HCT116 (cell line): ENCODE measurements around the gene SLC4A2. TPM values are rescaled to one million over a fixed set of nuclear protein-coding genes. Genes with fewer than 3 reads are reported as not detected.

Experiments used
- ATAC-seq: fragments of 200-7000 bp; cut with Tn5 transposase; 2 replicates; pipeline ENCODE4 v1.9.1; 2020; ENCODE audit warnings: mild to moderate bottlenecking, moderate library complexity
- BruUV-seq: library from RNA; stranded (reverse); fragments of 400-500 nt; replicated peaks from 2 replicates; lab custom pipeline; 2021; lab: Mats Ljungman, UMichigan
- CTCF ChIA-PET: fragments of 300-600 bp; sonication (Branson Sonifier 250); formaldehyde crosslinking; loops from one replicate; lab custom pipeline; 2021; ENCODE audit warnings: antibody characterized with exemption; lab: Charles Lee
- POLR2A ChIA-PET: fragments of 300-600, 350-600 bp; sonication (Branson Sonifier 250); formaldehyde crosslinking; loops from one replicate; lab custom pipeline; 2021; ENCODE audit warnings: antibody characterized with exemption; lab: Charles Lee
- RAD21 ChIA-PET, 2 experiments: fragments of 300-600 bp; sonication (Branson Sonifier 250); formaldehyde crosslinking; loops; one replicate each; lab custom pipeline; 2023; ENCODE audit warnings: low total read pairs in 2 of 2; ENCODE audit not compliant: uncharacterized antibody in 2 of 2, unreplicated experiment in 2 of 2, low non-redundant PET in 1 of 2; lab: Charles Lee
- DNase-seq: peaks from one replicate; pipeline ENCODE4 v3.0.0-alpha.2; 2010; ENCODE audit warnings: low read depth, low spot score
- H2AFZ ChIP-seq: fragments of 200-600 bp; shearing (Covaris generic), sonication (generic); 2 replicates; pipeline ENCODE4 v1.6.1; 2017; ENCODE audit warnings: low read depth, mixed run types, mixed read lengths, antibody characterized with exemption, low read length; ENCODE audit not compliant: poor library complexity, severe bottlenecking
- H3K27ac ChIP-seq: 2 replicates; pipeline ENCODE4 v1.5.1; 2012; ENCODE audit warnings: low read depth, low read length
- H3K27me3 ChIP-seq: fragments of 200-600 bp; sonication (generic); 2 replicates; pipeline ENCODE4 v1.6.1; 2016; ENCODE audit warnings: mixed run types, low read length, mixed read lengths; ENCODE audit not compliant: insufficient read depth
- H3K36me3 ChIP-seq, 2 experiments: fragments of 200-500 bp in 1 of 2; fragments of 200-600 bp in 1 of 2; sonication (Bioruptor generic) in 1 of 2; sonication (generic) in 1 of 2; 2 replicates each; pipeline versions ENCODE4 v1.5.1 to v1.6.1; 2014 to 2016; ENCODE audit warnings: low read length in 2 of 2, inconsistent platforms in 1 of 2, mixed read lengths in 1 of 2, mixed run types in 1 of 2; ENCODE audit not compliant: insufficient read depth in 2 of 2, control insufficient read depth in 1 of 2
- H3K4me1 ChIP-seq, 2 experiments: fragments of 200-600 bp in 1 of 2; sonication (generic) in 1 of 2; 2 replicates each; pipeline versions ENCODE4 v1.5.1 to v1.6.1; 2012 to 2017; ENCODE audit warnings: low read length in 2 of 2, inconsistent platforms in 1 of 2, mild to moderate bottlenecking in 1 of 2, mixed read lengths in 1 of 2, mixed run types in 1 of 2, moderate library complexity in 1 of 2; ENCODE audit not compliant: insufficient read depth in 2 of 2, control insufficient read depth in 1 of 2
- H3K4me2 ChIP-seq: fragments of 200-600 bp; sonication (generic); 2 replicates; pipeline ENCODE4 v1.6.1; 2017; ENCODE audit warnings: mixed run types, low read length, mixed read lengths
- H3K4me3 ChIP-seq, 2 experiments: fragments of 200-600 bp in 1 of 2; sonication (generic) in 1 of 2; replicated peaks in 1 of 2; 2 replicates each; pipeline ENCODE4 v1.5.1; 2011 to 2016; ENCODE audit warnings: low read length in 2 of 2, control low read depth in 1 of 2, low read depth in 1 of 2, mild to moderate bottlenecking in 1 of 2, mixed read lengths in 1 of 2, mixed run types in 1 of 2
- H3K79me2 ChIP-seq: fragments of 200-600 bp; sonication (generic); 2 replicates; pipeline ENCODE4 v1.6.1; 2017; ENCODE audit warnings: mild to moderate bottlenecking, mixed run types, low read length, moderate library complexity, mixed read lengths; ENCODE audit not compliant: insufficient read depth
- H3K9ac ChIP-seq: fragments of 200-600 bp; sonication (generic); 2 replicates; pipeline ENCODE4 v1.6.1; 2016; ENCODE audit warnings: low read length, mixed read lengths
- H3K9me2 ChIP-seq: fragments of 200-600 bp; sonication (generic), shearing (Covaris generic); 2 replicates; pipeline ENCODE4 v1.6.1; 2017; ENCODE audit warnings: mixed run types, mild to moderate bottlenecking, moderate library complexity; ENCODE audit not compliant: insufficient read depth
- H3K9me3 ChIP-seq, 2 experiments: fragments of 200-500 bp in 1 of 2; fragments of 200-600 bp in 1 of 2; sonication (Bioruptor generic) in 1 of 2; sonication (generic) in 1 of 2; 2 replicates each; pipeline ENCODE4 v1.6.1; 2014 to 2017; ENCODE audit warnings: low read length in 2 of 2, mixed read lengths in 2 of 2, inconsistent platforms in 1 of 2, low read depth in 1 of 2, mild to moderate bottlenecking in 1 of 2, mixed run types in 1 of 2, moderate library complexity in 1 of 2; ENCODE audit not compliant: control insufficient read depth in 1 of 2, insufficient read depth in 1 of 2
- H4K20me1 ChIP-seq: fragments of 200-600 bp; sonication (generic), shearing (Covaris generic); 2 replicates; pipeline ENCODE4 v1.6.1; 2017; ENCODE audit warnings: mixed run types, mild to moderate bottlenecking, moderate library complexity; ENCODE audit not compliant: insufficient read depth
- CBX3 ChIP-seq: IDR thresholded peaks from 2 replicates; pipeline ENCODE4 v1.6.1; 2012; ENCODE audit warnings: low read depth
- CEBPB ChIP-seq: IDR thresholded peaks from 2 replicates; pipeline ENCODE4 v1.6.1; 2012; ENCODE audit warnings: low read depth
- FOSL1 ChIP-seq: IDR thresholded peaks from 2 replicates; pipeline ENCODE4 v1.6.1; 2012; ENCODE audit warnings: low read depth
- MAX ChIP-seq: IDR thresholded peaks from 2 replicates; pipeline ENCODE4 v1.6.1; 2012
- RAD21 ChIP-seq: IDR thresholded peaks from 2 replicates; pipeline ENCODE4 v1.6.1; 2012; ENCODE audit warnings: low read depth, mild to moderate bottlenecking
- SP1 ChIP-seq: IDR thresholded peaks from 2 replicates; pipeline ENCODE4 v1.6.1; 2012; ENCODE audit warnings: low read depth
- SRF ChIP-seq: IDR thresholded peaks from 2 replicates; pipeline ENCODE4 v1.6.1; 2012; ENCODE audit warnings: low read depth
- TCF7L2 ChIP-seq: IDR thresholded peaks from 2 replicates; pipeline ENCODE4 v1.7.0; 2011; ENCODE audit warnings: borderline replicate concordance, inconsistent platforms; ENCODE audit not compliant: insufficient read depth, insufficient read length; ENCODE audit errors: extremely low read depth
- YY1 ChIP-seq: IDR thresholded peaks from 2 replicates; pipeline ENCODE4 v1.6.1; 2011; ENCODE audit warnings: low read length, low read depth, moderate library complexity, mild to moderate bottlenecking; ENCODE audit not compliant: insufficient replicate concordance; ENCODE audit errors: extremely low read depth
- ZBTB33 ChIP-seq: IDR thresholded peaks from 2 replicates; pipeline ENCODE4 v1.6.1; 2011; ENCODE audit warnings: mild to moderate bottlenecking, low read length, moderate library complexity; ENCODE audit not compliant: insufficient replicate concordance; ENCODE audit errors: extremely low read depth
- ZFX ChIP-seq: fragments of 450-650 bp; IDR thresholded peaks from 2 replicates; pipeline ENCODE4 v1.6.1; 2017
- ZNF274 ChIP-seq: fragments of 200-500 bp; sonication (Bioruptor generic); IDR thresholded peaks from 2 replicates; pipeline ENCODE4 v1.6.1; 2014; ENCODE audit warnings: mild to moderate bottlenecking, low read depth, low read length, inconsistent platforms
- intact Hi-C: fragments of 100-400 bp; cut with micrococcal nuclease; formaldehyde crosslinking; loops from 2 replicates; pipeline ENCODE4 v1.10.0; 2022
- total RNA-seq: library from RNA; stranded (reverse); gene quantifications from one replicate; pipeline ENCODE4 v1.2.1, GENCODE V29; 2021; ENCODE audit not compliant: unreplicated experiment

The SLC4A2 gene
- total RNA-seq, 1 experiment from 2014 or later: 240 TPM

GRCh38 chr7:151064454-151064853, 5.1 kb downstream of the SLC4A2 start:
- H2AFZ ChIP-seq: no peak overlapping the region
- peaks cover 79% of the 10 kb centered on the region for H3K79me2 ChIP-seq
- H3K9me2 ChIP-seq: no peaks in the 10 kb centered on the region
- CTCF ChIA-PET: no interaction called here
- POLR2A ChIA-PET: no interaction called here
- intact Hi-C loops: no loop called here
- H3K36me3 ChIP-seq: peaks cover 30 to 34% of the 10 kb centered on the region in 2 experiments
- ATAC-seq (no peak), DNase-seq (no peak)
- no peak overlapping the region for H3K4me3 ChIP-seq
- no peak for TF ChIP-seq SP1
- TF ChIP-seq FOSL1: no peak
- TF ChIP-seq ZBTB33: no peak
- no peak for TF ChIP-seq RAD21
- TF ChIP-seq TCF7L2: no peak
- TF ChIP-seq SRF: no peak
- TF ChIP-seq ZNF274: no peak
- TF ChIP-seq ZFX: no peak
- no peak for TF ChIP-seq MAX
- no peak for TF ChIP-seq CEBPB
- no peak for TF ChIP-seq YY1
- no peak for TF ChIP-seq CBX3
- peaks cover 15 to 32% of the 10 kb centered on the region in 2 experiments for H3K4me1 ChIP-seq
- H3K4me2 ChIP-seq: no peak overlapping the region
- BruUV-seq: no TSS peak
- H3K9ac ChIP-seq: no peak overlapping the region
- H4K20me1 ChIP-seq: no peaks in the 10 kb centered on the region
- H3K27ac ChIP-seq: no peak overlapping the region
- no peaks in the 10 kb centered on the region for H3K9me3 ChIP-seq
- RAD21 ChIA-PET: no interaction called here
- no peaks in the 10 kb centered on the region for H3K27me3 ChIP-seq
